GM21737 (cell line): ENCODE results near the gene SECISBP2L.
"Not testable (repeated sequence)": the region's sequence is repeated elsewhere in the genome, so short reads cannot be mapped to it uniquely, and the experiment has no call there.

Experiments
- ATAC-seq: cut with Tn5 transposase; IDR thresholded peaks from one replicate; pipeline ENCODE4 v1.9.1; 2021; ENCODE audit warnings: mild to moderate bottlenecking, moderate library complexity; ENCODE audit not compliant: unreplicated experiment

The SECISBP2L gene

DNA sequence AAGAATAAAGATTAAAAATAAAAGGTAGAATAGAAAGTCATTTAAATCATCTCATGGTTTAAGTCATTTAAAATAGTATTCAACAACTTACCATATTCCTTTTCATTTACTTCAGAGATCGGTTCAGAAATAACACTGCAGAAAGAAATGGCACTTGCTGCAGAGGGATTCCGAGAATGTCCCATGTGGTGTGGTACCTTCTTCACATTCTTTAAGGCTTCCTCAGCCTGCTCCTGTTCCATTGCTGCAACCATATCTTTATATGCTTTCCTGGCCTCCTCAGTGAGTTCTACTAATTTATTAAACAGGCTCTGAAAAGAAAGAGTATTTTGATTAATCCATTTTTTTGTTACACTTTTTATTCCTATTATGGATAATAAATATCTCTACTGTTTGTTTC, 50.0 kb downstream of the SECISBP2L start:
- no peak for ATAC-seq

DNA sequence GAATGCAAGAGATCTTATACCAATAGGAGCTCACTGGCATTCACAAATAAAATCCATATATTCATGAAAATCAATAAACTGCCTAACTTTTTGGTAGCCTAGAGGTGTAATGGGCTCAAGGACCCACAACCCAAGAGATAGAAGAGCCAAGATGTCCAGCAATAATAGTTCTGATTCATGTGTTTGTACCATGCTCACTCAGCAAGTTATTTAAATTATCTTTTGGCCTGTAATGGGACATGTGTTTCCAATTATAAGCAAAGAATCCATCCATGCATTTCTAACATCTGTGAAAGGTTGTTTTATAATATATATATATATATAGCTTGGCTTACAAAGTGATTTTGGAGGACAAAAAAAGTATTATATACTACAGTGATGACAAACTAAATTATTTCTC, 52.9 kb downstream of the SECISBP2L start:
- ATAC-seq = no peak

DNA sequence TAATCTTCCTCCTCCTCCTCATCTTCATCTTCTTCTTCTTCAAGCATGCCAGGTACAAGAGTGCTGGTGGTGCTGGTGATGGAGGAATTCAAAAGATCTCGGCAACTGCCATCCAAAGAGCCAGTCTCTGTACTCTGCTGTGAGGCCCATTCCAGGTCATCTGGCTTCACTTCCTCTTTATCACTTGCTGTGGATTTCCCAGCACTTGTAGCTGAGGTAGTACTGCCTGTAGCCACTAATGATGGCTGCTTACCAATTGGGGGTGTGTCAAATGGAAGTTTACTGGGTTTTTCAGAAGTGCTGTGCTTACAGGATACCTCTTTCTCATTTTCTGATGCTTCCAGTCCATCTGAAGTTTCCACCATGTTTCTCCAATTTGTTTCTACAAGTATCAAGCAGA, 53.7 kb downstream of the SECISBP2L start:
- no peak for ATAC-seq

DNA sequence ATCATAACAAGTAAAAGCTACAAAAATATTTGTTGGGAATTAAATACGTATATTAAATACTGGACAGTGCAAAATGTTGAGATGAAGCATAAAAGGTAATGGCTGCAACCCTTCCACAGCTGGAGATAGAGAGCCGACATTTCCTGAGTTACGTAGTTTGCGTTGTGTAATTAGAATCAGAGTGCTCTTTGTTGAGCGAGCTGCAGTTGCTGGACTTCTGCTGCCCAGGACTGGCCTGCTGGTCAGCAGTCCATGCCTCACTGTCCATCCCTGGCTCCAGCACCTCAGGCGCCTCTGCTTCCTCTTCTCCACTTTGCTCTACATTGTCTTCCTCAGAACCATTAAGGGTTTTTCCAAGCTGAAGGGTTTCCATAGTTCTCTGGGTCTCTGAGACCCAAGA, 54.1 kb downstream of the SECISBP2L start:
- no peak for ATAC-seq

DNA sequence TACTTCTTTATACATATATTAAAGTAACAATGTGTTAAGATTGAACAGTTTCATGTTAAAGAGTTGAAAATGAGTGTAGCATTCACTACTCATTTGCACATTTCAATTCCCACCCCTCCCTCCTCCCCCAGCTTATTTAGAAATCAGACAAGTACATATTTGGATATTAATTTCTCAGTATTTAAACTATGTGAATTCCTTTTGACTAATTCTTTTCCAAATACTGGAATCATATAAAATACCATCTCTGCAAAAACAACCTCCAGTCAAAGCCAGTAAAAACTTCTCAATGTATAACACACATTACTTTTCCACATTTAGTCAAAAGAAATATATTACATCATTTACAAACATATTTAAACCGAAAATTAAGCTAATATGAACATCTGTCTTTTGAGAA, 57.1 kb downstream of the SECISBP2L start:
- ATAC-seq = no peak

DNA sequence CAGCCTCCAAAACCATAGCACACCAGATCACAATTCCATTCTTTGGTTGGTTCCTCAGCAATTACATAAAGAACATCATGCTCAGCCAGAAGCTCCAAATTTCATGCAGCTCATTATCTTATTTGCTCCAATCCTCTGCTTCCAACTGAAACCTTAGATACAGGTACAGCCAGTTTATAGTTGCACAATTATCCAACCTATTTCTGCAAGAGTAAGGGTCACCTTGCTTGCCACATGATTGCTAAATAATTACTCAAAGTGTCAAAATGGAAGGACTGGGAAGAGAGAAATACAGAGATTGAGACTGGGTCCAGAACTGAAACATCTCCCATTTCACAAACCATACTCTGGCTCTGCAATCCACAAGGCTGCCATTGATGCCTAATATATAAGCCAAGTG, 59.1 kb downstream of the SECISBP2L start:
- no peak for ATAC-seq

DNA sequence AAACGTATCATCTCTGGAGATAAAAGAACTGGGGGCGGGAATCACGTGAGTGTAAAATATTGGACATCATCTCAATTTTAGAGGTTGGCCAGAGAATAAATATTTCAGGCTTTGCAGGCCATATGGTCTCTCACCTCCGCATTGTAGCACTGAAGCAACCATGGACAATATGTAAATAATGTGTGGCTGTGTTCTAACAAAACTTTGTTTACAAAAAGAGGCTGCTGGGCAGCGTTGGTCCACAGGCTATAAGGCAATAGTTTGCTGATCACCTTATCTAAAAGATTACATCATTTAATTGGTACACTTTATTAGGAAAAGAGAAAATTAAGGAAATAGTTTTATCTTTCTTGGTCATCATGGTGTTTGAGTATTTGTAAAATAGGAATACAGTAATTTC, 60.0 kb downstream of the SECISBP2L start:
- no peak for ATAC-seq

DNA sequence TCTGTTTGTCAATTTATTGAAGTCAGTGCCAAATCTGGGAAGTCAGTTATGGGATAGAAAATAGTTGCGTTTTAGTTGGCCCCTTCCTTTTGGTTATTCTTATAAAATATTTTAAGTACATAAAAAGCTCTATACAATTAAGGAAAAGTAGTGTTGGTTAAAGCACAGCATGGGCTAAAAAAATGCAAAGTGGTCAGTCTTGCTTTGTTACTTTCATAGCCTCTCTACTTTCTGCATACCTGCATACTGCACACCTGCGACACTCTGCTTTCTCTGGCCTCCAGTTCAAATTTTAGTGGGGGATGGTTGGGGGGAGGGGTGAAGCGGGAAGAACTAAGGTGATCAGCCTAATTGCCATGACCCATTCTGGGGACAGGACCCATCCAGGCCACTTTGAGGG, 60.7 kb downstream of the SECISBP2L start:
- ATAC-seq = no peak

DNA sequence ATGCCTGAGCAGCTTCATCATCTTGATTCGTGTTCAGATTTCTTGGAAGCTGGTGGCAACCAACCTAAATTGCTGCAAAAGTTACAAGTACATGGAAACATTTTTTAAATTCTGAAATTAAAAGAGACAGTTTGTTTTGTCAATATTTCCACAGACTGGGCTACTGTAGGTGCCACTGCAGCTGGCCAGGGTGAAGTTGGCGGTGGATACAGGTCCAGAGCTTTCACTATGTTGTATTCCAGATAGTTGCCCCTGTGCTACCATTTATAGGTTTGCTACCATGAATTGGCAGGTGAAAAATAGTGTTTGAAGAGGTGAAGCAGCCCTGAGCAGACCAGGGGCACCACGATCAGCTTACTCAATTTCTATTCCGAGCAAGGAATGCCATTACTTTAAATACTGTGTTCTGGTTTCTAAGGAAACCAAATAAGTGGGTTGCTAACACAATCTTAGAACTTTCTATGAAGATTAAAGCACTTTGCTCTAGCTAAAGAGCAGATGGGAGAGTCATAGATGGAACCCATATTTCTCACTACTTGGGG, 61.4 kb downstream of the SECISBP2L start:
- ATAC-seq = no peak

DNA sequence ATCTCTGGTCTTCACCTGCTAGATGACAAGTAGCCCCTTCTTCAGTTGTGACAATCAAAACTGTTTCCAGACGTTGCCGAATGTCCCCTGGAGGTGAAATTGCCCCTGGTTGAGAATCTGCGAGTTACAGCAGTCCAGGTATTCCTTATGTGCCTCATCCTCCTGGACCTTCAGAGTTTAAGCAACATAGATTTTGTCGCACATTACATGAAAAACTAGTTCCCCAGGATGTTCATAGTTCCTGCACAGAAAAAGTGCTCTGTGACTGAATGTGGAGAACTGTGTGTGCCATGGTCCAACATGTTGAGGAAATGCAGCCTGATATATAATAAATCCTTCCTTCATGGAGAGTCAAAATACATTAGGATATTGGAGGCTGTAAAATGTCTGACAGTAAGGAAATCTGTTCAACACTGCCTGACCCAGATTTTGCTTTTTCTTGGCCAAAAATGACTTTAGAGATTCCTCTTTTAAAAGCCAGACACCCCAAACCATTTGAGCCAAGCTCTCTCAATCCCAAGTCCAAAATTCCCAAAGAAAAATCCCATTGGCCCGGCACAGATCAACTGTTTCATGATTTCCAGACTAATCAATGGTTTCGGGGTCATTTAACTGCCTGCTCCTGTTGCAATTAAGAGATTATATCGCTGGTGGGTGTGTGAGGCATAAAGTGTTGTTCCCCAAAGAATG, 62.1 kb downstream of the SECISBP2L start:
- ATAC-seq = no peak

DNA sequence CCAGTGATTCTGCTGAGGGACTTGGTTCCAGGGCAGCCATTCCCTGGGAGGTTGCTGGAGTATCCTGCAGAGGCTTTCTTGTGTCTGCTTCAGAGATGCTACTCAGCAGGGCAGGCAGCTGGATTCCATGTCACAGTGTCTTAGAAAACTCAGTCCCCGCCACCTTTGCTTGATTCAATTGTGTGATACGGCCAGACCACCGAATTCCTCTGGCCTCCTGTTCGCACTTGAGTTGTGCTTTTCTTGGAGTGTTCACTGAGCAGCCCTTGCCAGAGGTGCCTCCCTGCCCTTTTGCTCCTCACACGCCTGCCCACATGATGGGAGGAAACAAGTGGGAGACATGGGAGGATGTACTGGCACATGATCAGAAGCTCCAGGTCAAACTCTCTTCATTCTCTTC, 62.9 kb downstream of the SECISBP2L start:
- ATAC-seq = no peak

DNA sequence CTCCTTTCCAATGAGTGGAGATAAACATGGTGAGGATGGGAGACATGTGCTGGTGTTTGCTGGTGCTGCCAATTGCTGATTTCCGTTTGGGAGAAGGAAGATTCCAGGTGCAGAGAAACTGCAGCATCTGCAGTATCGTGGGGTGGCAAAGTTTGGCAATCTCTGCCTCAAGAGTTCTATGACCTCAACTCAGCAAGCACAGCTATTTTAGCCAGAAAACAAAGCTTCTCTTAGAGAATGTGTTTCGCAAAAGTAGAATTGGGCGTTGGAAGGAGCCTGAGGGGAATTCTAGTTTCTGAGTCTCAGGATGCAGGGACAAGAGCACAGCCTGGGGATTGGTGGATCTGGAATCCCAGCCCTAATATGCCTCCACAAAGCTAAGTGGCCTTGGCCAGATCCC, 64.3 kb downstream of the SECISBP2L start:
- ATAC-seq = no peak

DNA sequence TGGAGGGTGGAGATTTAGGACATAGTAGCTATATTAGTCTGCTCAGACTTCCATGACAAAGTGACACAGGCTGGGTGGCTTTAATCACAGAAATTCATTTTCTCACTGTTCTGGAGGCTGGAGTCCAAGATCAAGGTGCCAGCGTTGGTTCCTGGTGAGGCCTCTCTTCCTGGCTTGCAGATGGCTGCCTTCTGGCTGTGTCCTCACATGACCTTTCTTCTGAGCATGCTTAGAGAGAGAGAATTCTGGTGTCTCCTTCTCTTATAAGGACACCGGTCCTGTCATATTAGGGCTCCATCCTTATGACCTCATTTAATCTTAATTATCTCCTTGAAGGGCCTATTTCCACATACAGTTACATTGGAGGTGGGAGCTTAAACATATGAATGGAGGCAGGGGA, 67.6 kb downstream of the SECISBP2L start:
- ATAC-seq = no peak

DNA sequence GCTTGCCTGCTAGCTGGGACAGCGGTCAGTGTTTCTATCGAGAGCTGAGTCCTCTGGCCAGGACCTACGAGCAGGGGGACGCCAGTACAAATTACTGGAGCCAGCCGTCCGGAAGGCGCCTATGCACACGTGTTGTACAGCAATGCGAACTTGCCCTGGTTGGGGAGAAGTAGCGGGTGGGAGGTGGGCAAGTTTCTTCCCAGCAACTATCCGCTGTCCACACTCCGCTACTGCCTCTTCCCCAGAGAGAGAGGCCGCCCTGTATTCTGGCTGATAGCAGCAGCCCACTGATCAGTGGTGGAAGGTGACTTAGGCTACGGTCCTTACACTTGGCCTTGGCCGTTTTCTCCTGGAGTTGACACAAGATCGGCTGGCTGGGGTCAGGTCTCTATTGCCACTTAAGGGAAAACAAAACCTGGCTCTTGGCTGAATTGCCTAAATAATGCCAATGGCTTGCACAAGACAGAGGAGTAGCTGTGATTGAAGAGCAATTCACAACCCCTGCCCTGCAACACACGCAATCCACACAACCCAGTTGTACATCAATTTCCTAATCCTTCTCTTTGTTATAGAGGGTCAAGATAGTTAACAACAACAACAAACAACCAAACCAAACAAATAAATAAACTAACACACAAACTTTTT, 69.7 kb downstream of the SECISBP2L start:
- ATAC-seq = no peak

DNA sequence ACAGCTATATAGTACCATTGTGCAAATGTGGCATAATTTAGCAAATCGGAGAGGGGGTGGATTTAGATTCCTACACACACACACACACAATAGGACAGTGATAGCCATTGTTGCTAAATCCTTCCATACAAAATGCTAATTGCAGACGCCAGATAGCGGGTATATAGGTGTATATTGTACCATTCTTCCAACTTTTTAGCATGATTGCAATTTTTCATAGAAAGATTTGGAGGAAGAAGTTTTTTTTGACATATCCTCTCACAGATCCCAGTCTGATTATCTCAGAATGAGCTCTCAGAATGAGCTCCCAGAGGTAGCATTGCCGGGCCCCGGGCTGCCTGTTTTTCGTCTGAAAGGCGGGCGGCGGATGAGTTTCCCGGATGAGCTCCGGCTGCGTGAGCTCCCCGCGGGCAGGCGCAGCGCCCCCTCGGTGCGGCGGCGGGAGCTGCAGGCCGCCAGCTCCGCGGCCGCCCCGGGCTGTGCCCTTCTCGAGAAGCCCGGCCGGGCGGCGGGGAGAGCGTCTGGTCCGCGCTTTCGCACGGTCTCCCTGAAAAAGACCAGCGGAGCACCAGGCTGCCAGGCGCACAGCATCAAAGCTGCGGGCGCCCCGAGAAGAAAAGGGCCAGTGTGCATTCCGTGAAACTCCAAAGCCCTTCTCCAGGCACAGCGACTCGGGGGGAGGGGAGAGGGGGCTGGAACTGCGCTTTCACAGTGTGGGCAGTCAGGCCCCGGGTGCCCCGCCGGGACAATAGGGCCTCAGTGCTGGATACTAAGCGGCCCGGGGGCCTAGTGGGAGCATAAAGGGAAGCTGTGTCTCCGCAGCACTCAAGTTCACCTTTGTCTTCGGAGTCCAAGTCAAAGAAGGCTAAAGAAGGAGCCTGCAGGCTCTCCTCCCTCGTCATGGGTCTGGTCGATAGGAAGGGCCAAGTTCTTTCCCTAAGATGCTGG, 70.5 kb downstream of the SECISBP2L start:
- ATAC-seq = peak; percentile 95

DNA sequence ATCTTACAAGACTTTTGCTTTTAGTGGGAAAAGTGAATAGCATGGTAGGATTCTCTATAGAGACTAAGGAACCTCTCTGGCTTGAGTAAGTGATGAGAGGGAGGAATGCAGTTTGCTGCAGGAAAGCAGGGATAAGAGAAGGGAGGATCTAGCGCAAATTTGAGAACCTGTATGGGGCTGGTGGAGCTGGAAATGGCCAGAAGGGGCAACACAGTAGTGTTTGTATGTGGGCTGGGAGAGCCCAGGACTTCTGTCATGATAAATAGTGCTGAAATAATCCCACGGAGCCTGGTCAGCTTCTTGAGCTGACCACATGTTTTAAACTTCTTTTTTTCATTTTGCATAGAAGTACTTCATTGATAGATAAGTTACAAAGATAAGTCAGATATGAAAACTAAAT, 71.4 kb downstream of the SECISBP2L start:
- ATAC-seq = no peak

DNA sequence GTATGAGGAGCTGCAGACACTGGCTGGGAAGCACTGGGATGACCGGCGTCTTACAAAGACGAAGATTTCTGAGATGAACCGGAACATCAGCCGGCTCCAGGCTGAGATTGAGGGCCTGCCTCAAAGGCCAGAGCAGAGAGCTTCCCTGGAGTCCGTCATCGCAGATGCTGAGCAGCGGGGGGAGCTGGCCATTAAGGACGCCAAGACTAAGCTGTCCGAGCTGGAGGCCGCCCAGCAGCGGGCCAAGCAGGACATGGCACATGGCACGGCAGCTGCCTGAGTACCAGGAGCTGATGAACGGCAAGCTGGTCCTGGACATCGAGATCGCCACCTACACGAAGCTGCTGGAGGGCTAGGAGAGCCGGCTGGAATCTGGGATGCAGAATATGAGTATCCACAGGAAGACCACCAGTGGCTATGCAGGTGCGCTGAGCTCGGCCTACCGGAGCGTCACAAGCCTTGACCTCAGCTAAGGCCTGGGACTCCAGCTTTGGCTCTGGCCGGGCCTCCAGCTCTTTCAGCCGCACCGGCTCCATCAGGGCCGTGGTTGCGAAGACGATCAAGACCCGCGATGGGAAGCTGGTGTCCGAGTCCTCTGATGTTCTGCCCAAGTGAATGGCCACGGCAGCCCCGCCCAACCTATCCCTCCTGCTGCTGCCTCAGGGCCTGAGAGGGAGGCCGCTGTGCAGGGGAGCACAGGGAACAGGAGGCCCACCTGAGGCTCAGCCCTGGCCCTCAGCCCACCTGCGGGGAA, 73.3 kb downstream of the SECISBP2L start:
- ATAC-seq = no peak

DNA sequence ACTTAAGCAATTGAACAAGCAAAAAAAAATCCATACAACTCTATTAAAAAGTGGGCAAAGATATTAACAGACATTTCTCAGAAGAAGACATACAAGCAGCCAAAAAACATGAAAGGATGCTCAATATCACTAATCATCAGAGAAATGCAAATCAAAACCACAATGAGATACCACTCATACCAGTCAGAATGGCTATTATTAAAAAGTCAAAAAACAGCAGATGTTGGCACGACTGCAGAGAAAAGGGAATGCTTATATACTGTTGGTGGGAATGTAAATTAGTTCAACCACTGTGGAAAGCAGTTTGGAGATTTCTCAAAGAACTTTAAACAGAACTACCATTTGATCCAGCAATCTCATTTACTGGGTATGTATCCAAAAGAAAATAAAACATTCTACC, 75.3 kb downstream of the SECISBP2L start:
- not testable (repeated sequence) for ATAC-seq

DNA sequence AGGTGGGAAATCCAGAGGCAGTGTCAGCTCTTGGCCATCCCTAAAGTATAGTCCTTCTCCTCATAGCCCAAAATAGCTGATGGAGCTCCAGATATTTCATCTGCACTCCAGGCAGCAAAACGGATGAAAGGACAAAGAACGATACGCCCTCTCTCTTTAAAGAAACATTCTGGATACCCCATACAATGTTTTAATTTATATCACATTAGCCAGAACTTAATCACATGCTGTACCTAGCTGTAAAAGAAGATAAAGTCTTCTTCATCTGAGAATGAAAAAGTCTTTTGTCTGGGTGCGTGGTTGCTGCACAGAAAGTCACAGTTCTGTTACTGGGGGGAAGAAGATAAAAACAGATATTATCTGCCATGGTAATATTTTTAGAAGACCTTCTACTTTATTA, 78.2 kb downstream of the SECISBP2L start:
- ATAC-seq = no peak

DNA sequence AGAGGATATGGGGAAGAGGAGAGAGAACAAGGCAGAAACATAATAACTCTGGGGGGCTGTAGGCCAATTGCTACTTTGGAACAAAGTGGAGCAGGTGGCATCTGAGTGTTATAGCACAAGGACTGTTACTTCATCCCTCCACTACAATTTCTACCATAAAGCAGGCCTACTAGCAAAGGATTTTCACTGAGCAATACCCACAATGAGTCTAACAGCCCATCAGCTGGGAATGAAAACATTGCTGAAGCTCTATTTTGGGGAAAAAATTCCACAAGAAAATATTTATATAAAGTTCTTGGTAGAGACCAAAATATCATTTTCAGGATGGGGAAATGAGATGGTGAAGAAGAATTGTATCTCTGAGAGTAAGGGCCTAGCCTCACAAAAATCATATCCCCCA, 78.9 kb downstream of the SECISBP2L start:
- ATAC-seq = no peak
